GM23338 (cell line): ENCODE results near the gene SORCS3. TPM values are rescaled to one million over a fixed set of nuclear protein-coding genes. Genes with fewer than 3 reads are reported as not detected.

Experiments used
- ATAC-seq: fragments of 200-7000 bp; cut with Tn5 transposase; 3 replicates; pipeline ENCODE4 v1.9.1; 2020
- DNase-seq: peaks from one replicate; pipeline ENCODE4 v3.0.0-alpha.2; 2015; ENCODE audit warnings: low spot score
- H2AFZ ChIP-seq: fragments of 200-600 bp; sonication (generic); 2 replicates; pipeline ENCODE4 v1.8.0; 2016; ENCODE audit warnings: antibody characterized with exemption, mild to moderate bottlenecking, moderate library complexity
- H3F3A ChIP-seq: fragments of 200-600 bp; sonication (generic); replicated peaks from 2 replicates; pipeline ENCODE4 v1.8.0; 2017; ENCODE audit warnings: antibody characterized with exemption, mixed run types, low read depth
- H3K27ac ChIP-seq: fragments of 200-600 bp; sonication (generic); 2 replicates; pipeline ENCODE4 v1.6.1; 2016; ENCODE audit warnings: low read depth
- H3K27me3 ChIP-seq: fragments of 200-600 bp; sonication (generic); 2 replicates; pipeline ENCODE4 v1.8.0; 2016; ENCODE audit warnings: mild to moderate bottlenecking, mixed run types, moderate library complexity; ENCODE audit not compliant: insufficient read depth
- H3K36me3 ChIP-seq: fragments of 200-600 bp; sonication (generic); 2 replicates; pipeline ENCODE4 v1.8.0; 2016; ENCODE audit warnings: mild to moderate bottlenecking; ENCODE audit not compliant: insufficient read depth
- H3K4me1 ChIP-seq: fragments of 200-600 bp; sonication (generic); 2 replicates; pipeline ENCODE4 v1.8.0; 2016; ENCODE audit warnings: mild to moderate bottlenecking, moderate library complexity; ENCODE audit not compliant: insufficient read depth
- H3K4me2 ChIP-seq: fragments of 200-600 bp; sonication (generic); 2 replicates; pipeline ENCODE4 v1.7.1; 2017; ENCODE audit warnings: mixed run types
- H3K4me3 ChIP-seq: fragments of 200-600 bp; sonication (generic); 2 replicates; pipeline ENCODE4 v1.6.1; 2016; ENCODE audit warnings: mixed run types
- H3K79me2 ChIP-seq: fragments of 200-600 bp; sonication (generic); replicated peaks from 2 replicates; pipeline ENCODE4 v1.8.0; 2017; ENCODE audit warnings: mild to moderate bottlenecking; ENCODE audit not compliant: insufficient read depth
- H3K9me2 ChIP-seq: fragments of 200-600 bp; sonication (generic); 2 replicates; pipeline ENCODE4 v1.8.0; 2017; ENCODE audit not compliant: insufficient read depth
- H4K20me1 ChIP-seq: fragments of 200-600 bp; sonication (generic); replicated peaks from 2 replicates; pipeline ENCODE4 v1.8.0; 2017; ENCODE audit warnings: mild to moderate bottlenecking; ENCODE audit not compliant: insufficient read depth
- H3K27ac Mint-ChIP-seq: 2 replicates; pipeline ENCODE4 v1.8.0; 2020; ENCODE audit warnings: inconsistent platforms, mild to moderate bottlenecking, moderate library complexity, mixed read lengths
- H3K27me3 Mint-ChIP-seq: 3 replicates; pipeline ENCODE4 v1.8.0; 2022; ENCODE audit warnings: low read depth, mild to moderate bottlenecking, moderate library complexity, mixed read lengths, inconsistent platforms; ENCODE audit not compliant: insufficient read depth, poor library complexity
- H3K36me3 Mint-ChIP-seq: 3 replicates; pipeline ENCODE4 v1.8.0; 2021; ENCODE audit warnings: low read depth, mild to moderate bottlenecking, inconsistent platforms, moderate library complexity, mixed read lengths
- H3K4me1 Mint-ChIP-seq: 3 replicates; pipeline ENCODE4 v1.8.0; 2020; ENCODE audit warnings: mild to moderate bottlenecking, inconsistent platforms, mixed read lengths
- H3K4me3 Mint-ChIP-seq: 3 replicates; pipeline ENCODE4 v1.8.0; 2021; ENCODE audit warnings: moderate library complexity, mild to moderate bottlenecking, inconsistent platforms, mixed read lengths
- H3K9me3 Mint-ChIP-seq: 3 replicates; pipeline ENCODE4 v1.8.0; 2020; ENCODE audit warnings: moderate library complexity, mild to moderate bottlenecking, inconsistent platforms, mixed read lengths
- CTCF ChIP-seq, 2 experiments: fragments of 200-600 bp in 1 of 2; sonication (generic) in 1 of 2; conservative IDR thresholded peaks; 2 replicates each; pipeline versions ENCODE4 v1.5.1 to v1.6.1; 2016 to 2017; ENCODE audit warnings: antibody characterized with exemption in 2 of 2, low read depth in 2 of 2, mild to moderate bottlenecking in 2 of 2, moderate library complexity in 1 of 2
- ETS1 ChIP-seq: IDR thresholded peaks from 2 replicates; pipeline ENCODE4 v1.6.1; 2016; ENCODE audit warnings: antibody characterized with exemption
- JUNB ChIP-seq: IDR thresholded peaks from one replicate; pipeline ENCODE4 v1.6.1; 2016; ENCODE audit warnings: antibody characterized with exemption; ENCODE audit not compliant: unreplicated experiment
- ZNF331 ChIP-seq: fragments of 250-450 bp; sonication (Bioruptor Pico); IDR thresholded peaks from 2 replicates; pipeline ENCODE4 v1.5.0; 2020; ENCODE audit warnings: low read depth, mild to moderate bottlenecking, moderate library complexity
- polyA plus RNA-seq: library from polyadenylated mRNA; unstranded; fragments of >200 nt; fragmentation: Nextera tagmentation; extraction: Ambion mirVana; gene quantifications from 2 replicates; pipeline ENCODE4 v1.2.1, GENCODE V29; 2016
- total RNA-seq: library from RNA; depleted of rRNA; stranded (reverse); fragments of >200 nt; shearing (Covaris generic); gene quantifications from 2 replicates; pipeline ENCODE4 v1.2.3, GENCODE V29; 2014
- TF ChIP-seq, protein P1 (sequence below): fragments of 250-450 bp; sonication (Bioruptor Pico); IDR thresholded peaks from 2 replicates; pipeline ENCODE4 v1.5.0; 2020; ENCODE audit warnings: mild to moderate bottlenecking, moderate library complexity

Gene SORCS3
- total and polyA plus RNA-seq, 2 experiments from 2014 or later: 0.37 to 1.4 TPM

DNA sequence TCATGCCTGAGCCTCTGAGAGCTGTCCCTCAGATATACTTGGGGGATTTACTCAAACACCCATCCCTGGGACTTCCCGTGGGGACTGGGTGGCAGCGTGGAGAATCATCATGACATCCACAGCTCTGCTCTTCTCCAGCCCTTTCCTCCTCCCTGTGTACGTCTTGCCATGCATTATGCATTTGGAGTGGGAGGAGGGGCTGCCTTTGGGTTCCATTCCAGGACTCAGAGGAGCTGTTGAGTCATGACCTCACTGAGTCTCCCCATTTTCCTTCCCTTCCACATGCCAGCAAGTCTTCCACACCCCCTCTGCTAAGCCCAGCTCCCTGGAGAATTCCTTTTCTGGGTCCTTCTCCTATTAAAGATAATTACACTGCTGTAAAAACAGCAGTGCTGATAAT is 480.7 kb downstream of the SORCS3 start:
- Mint-ChIP-seq H3K27ac (no peak overlapping the region), H3K9me3 (peaks cover 28% of the 10 kb centered on the region), H3K4me1 (peaks cover 3% of the 10 kb centered on the region; the same call in 2 of the 3 replicates), H3K27me3 (no peaks in the 10 kb centered on the region), H3K4me3 (no peak overlapping the region), H3K36me3 (peaks cover 10% of the 10 kb centered on the region)
- Histone ChIP-seq H3K9me2 (0 out of 2 replicates have a peak, but pooled peaks cover 10% of the 10 kb centered on the region), H3K27me3 (no peaks in the 10 kb centered on the region), H3F3A (no peaks in the 10 kb centered on the region), H3K4me1 (no peaks in the 10 kb centered on the region), H3K36me3 (no peaks in the 10 kb centered on the region), H3K4me2 (no peak overlapping the region), H3K79me2 (no peaks in the 10 kb centered on the region), H3K4me3 (no peak overlapping the region), H4K20me1 (no peaks in the 10 kb centered on the region), H2AFZ (no peak overlapping the region), H3K27ac (no peak overlapping the region)
- TF ChIP-seq JUNB: no peak
- no peak for TF ChIP-seq CTCF (conservative IDR thresholded peaks at IDR 0.05; ENCODE audit: low read depth in 2 of 2)
- no peak for TF ChIP-seq ZNF331 (CRISPR knock-in tag)
- TF ChIP-seq ETS1: no peak
- TF ChIP-seq, protein P1, sequence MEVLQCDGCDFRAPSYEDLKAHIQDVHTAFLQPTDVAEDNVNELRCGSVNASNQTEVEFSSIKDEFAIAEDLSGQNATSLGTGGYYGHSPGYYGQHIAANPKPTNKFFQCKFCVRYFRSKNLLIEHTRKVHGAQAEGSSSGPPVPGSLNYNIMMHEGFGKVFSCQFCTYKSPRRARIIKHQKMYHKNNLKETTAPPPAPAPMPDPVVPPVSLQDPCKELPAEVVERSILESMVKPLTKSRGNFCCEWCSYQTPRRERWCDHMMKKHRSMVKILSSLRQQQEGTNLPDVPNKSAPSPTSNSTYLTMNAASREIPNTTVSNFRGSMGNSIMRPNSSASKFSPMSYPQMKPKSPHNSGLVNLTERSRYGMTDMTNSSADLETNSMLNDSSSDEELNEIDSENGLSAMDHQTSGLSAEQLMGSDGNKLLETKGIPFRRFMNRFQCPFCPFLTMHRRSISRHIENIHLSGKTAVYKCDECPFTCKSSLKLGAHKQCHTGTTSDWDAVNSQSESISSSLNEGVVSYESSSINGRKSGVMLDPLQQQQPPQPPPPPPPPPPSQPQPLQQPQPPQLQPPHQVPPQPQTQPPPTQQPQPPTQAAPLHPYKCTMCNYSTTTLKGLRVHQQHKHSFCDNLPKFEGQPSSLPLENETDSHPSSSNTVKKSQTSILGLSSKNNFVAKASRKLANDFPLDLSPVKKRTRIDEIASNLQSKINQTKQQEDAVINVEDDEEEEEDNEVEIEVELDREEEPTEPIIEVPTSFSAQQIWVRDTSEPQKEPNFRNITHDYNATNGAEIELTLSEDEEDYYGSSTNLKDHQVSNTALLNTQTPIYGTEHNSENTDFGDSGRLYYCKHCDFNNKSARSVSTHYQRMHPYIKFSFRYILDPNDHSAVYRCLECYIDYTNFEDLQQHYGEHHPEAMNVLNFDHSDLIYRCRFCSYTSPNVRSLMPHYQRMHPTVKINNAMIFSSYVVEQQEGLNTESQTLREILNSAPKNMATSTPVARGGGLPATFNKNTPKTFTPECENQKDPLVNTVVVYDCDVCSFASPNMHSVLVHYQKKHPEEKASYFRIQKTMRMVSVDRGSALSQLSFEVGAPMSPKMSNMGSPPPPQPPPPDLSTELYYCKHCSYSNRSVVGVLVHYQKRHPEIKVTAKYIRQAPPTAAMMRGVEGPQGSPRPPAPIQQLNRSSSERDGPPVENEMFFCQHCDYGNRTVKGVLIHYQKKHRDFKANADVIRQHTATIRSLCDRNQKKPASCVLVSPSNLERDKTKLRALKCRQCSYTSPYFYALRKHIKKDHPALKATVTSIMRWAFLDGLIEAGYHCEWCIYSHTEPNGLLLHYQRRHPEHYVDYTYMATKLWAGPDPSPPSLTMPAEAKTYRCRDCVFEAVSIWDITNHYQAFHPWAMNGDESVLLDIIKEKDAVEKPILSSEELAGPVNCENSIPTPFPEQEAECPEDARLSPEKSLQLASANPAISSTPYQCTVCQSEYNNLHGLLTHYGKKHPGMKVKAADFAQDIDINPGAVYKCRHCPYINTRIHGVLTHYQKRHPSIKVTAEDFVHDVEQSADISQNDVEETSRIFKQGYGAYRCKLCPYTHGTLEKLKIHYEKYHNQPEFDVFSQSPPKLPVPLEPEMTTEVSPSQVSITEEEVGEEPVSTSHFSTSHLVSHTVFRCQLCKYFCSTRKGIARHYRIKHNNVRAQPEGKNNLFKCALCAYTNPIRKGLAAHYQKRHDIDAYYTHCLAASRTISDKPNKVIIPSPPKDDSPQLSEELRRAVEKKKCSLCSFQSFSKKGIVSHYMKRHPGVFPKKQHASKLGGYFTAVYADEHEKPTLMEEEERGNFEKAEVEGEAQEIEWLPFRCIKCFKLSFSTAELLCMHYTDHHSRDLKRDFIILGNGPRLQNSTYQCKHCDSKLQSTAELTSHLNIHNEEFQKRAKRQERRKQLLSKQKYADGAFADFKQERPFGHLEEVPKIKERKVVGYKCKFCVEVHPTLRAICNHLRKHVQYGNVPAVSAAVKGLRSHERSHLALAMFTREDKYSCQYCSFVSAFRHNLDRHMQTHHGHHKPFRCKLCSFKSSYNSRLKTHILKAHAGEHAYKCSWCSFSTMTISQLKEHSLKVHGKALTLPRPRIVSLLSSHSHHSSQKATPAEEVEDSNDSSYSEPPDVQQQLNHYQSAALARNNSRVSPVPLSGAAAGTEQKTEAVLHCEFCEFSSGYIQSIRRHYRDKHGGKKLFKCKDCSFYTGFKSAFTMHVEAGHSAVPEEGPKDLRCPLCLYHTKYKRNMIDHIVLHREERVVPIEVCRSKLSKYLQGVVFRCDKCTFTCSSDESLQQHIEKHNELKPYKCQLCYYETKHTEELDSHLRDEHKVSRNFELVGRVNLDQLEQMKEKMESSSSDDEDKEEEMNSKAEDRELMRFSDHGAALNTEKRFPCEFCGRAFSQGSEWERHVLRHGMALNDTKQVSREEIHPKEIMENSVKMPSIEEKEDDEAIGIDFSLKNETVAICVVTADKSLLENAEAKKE (CRISPR knock-in tag): no peak
- no peak for DNase-seq
- ATAC-seq: no peak
